Sigmoid colon (tissue), 7 donors: Measurements from ENCODE around the gene PTPRD. TPM values are rescaled to one million over a fixed set of nuclear protein-coding genes. Genes with fewer than 3 reads are reported as not detected.

Source experiments
- DNase-seq: peaks from one replicate; pipeline ENCODE4 v3.0.0-alpha.2; 2019
- H3K27ac ChIP-seq, 4 donors: fragments of 200-600 bp; sonication (generic); one replicate each; pipeline ENCODE4 v1.5.1; 2016 to 2019; ENCODE audit warnings: mild to moderate bottlenecking in 1 of 4
- H3K27me3 ChIP-seq, 3 donors: fragments of 200-600 bp; sonication (generic); one replicate each; pipeline ENCODE4 v1.5.1; 2019; ENCODE audit warnings: mild to moderate bottlenecking in 1 of 3
- H3K36me3 ChIP-seq, 4 donors: fragments of 200-600 bp; sonication (generic); one replicate each; pipeline ENCODE4 v1.5.1; 2016 to 2019
- H3K4me1 ChIP-seq, 4 donors: fragments of 200-600 bp; sonication (generic); one replicate each; pipeline ENCODE4 v1.5.1; 2017 to 2019
- H3K4me3 ChIP-seq, 4 donors: fragments of 200-600 bp; sonication (generic); one replicate each; pipeline ENCODE4 v1.5.1; 2017 to 2019; ENCODE audit warnings: mild to moderate bottlenecking in 2 of 4, moderate library complexity in 1 of 4
- H3K9me3 ChIP-seq, 4 donors: fragments of 200-600 bp in 3 of 4; sonication (generic) in 3 of 4; one replicate each; pipeline versions ENCODE4 v1.5.1 to v1.6.1; 2013 to 2019
- CTCF ChIP-seq, 4 experiments: fragments of 450-650 bp in 3 of 4; fragments of 200-600 bp in 1 of 4; IDR thresholded peaks; one replicate each; pipeline ENCODE4 v1.5.1; 2016 to 2019; ENCODE audit warnings: antibody characterized with exemption in 4 of 4, mild to moderate bottlenecking in 3 of 4, moderate library complexity in 2 of 4
- EP300 ChIP-seq, 4 donors: sonication (generic); formaldehyde crosslinking; IDR thresholded peaks; one replicate each; pipeline ENCODE4 v1.6.1; 2017; ENCODE audit warnings: antibody characterized with exemption in 4 of 4
- POLR2A ChIP-seq, 2 donors: fragments of 450-650 bp; IDR thresholded peaks; one replicate each; pipeline ENCODE4 v1.6.1; 2016; ENCODE audit warnings: antibody characterized with exemption in 2 of 2, mild to moderate bottlenecking in 2 of 2, moderate library complexity in 2 of 2
- POLR2AphosphoS5 ChIP-seq, 4 donors: sonication (generic); formaldehyde crosslinking; IDR thresholded peaks; one replicate each; pipeline ENCODE4 v1.6.1; 2017; ENCODE audit warnings: antibody characterized with exemption in 4 of 4
- WGBS, 2 donors: extraction: QIAGEN DNeasy Blood & Tissue Kit; methylation state at CpG; one replicate each; pipeline ENCODE4 v1.1.7; 2013; 5-methylcytosine and 5-hydroxymethylcytosine counted together
- intact Hi-C: fragments of 100-400 bp; cut with DNase I; formaldehyde crosslinking; loops from one replicate; pipeline ENCODE4 v1.15.1; 2023
- polyA plus RNA-seq, 3 donors: library from polyadenylated mRNA; stranded (reverse); fragments of 200-250 nt; gene quantifications; one replicate each; pipeline ENCODE4 v1.2.3, GENCODE V29; 2013
- total RNA-seq, 4 donors: library from RNA; depleted of rRNA; stranded (reverse); fragments of >200 nt; gene quantifications; one replicate each; pipeline ENCODE4 v1.1.0, GENCODE V29; 2016
- donor health status: healthy with polysubstance abuse.
- donor health status: Bipolar disorder and iron deficiency.
- donor health status: healthy.

Gene PTPRD
- total and polyA plus RNA-seq, 7 donors: 1.2 to 18.3 (median 6.3) TPM

GRCh38 chr9:9231946-9232345 lies 1380.9 kb downstream of the PTPRD start:
- no peaks in the 10 kb centered on the region for H3K9me3 ChIP-seq
- no peaks in the 10 kb centered on the region for H3K4me1 ChIP-seq
- TF ChIP-seq POLR2A (IDR thresholded peaks at IDR 0.05): no peak
- no peak for TF ChIP-seq EP300 (IDR thresholded peaks at IDR 0.05)
- no peak for TF ChIP-seq CTCF (IDR thresholded peaks at IDR 0.05)
- TF ChIP-seq POLR2AphosphoS5 (IDR thresholded peaks at IDR 0.05): no peak
- H3K27me3 ChIP-seq: no peaks in the 10 kb centered on the region
- no peaks in the 10 kb centered on the region for H3K36me3 ChIP-seq
- H3K27ac ChIP-seq: no peak overlapping the region
- no peak for DNase-seq
- intact Hi-C loops: no loop called here
- H3K4me3 ChIP-seq: no peak overlapping the region

GRCh38 chr9:9229269-9229668 lies 1383.5 kb downstream of the PTPRD start:
- 82 to 90% methylated on average over 3 of the region's 3 CpGs for WGBS, 2 donors
- Histone ChIP-seq H3K9me3 (no peaks in the 10 kb centered on the region), H3K36me3 (no peaks in the 10 kb centered on the region), H3K4me3 (no peak overlapping the region), H3K27me3 (no peaks in the 10 kb centered on the region), H3K27ac (no peak overlapping the region), H3K4me1 (no peaks in the 10 kb centered on the region)
- TF ChIP-seq CTCF (IDR thresholded peaks at IDR 0.05): no peak
- no peak for DNase-seq
- intact Hi-C loops: no loop called here

GRCh38 chr9:9223175-9223574 lies 1389.6 kb downstream of the PTPRD start:
- no peaks in the 10 kb centered on the region for H3K9me3 ChIP-seq
- H3K4me3 ChIP-seq: no peak overlapping the region
- TF ChIP-seq POLR2AphosphoS5 (IDR thresholded peaks at IDR 0.05): no peak
- no peak for TF ChIP-seq POLR2A (IDR thresholded peaks at IDR 0.05)
- no peak for TF ChIP-seq CTCF (IDR thresholded peaks at IDR 0.05)
- TF ChIP-seq EP300 (IDR thresholded peaks at IDR 0.05): no peak
- intact Hi-C loops: no loop called here
- no peak overlapping the region for H3K27ac ChIP-seq
- no peaks in the 10 kb centered on the region for H3K4me1 ChIP-seq
- no peaks in the 10 kb centered on the region for H3K36me3 ChIP-seq
- H3K27me3 ChIP-seq: no peaks in the 10 kb centered on the region
- no peak for DNase-seq

- TF ChIP-seq POLR2A (IDR thresholded peaks at IDR 0.05): no peak
- no peak for TF ChIP-seq EP300 (IDR thresholded peaks at IDR 0.05)
- no peak for TF ChIP-seq CTCF (IDR thresholded peaks at IDR 0.05)
- TF ChIP-seq POLR2AphosphoS5 (IDR thresholded peaks at IDR 0.05): no peak
- H3K27me3 ChIP-seq: no peaks in the 10 kb centered on the region
- no peaks in the 10 kb centered on the region for H3K36me3 ChIP-seq
- H3K27ac ChIP-seq: no peak overlapping the region
- WGBS, 2 donors: 90 to 93% methylated on average over 1 of the region's 1 CpG
- no peaks in the 10 kb centered on the region for H3K4me1 ChIP-seq
- H3K9me3 ChIP-seq: no peaks in the 10 kb centered on the region
- no peak overlapping the region for H3K4me3 ChIP-seq
- DNase-seq: no peak
- intact Hi-C loops: no loop called here
Observed at GRCh38 chr9:9222730-9223129, 1390.1 kb downstream of the PTPRD start.

- no peak overlapping the region for H3K27ac ChIP-seq
- no peaks in the 10 kb centered on the region for H3K36me3 ChIP-seq
- no peak overlapping the region for H3K4me3 ChIP-seq
- intact Hi-C loops: no loop called here
- WGBS, 2 donors: 92 to 94% methylated on average over 2 of the region's 2 CpGs
- H3K4me1 ChIP-seq: no peaks in the 10 kb centered on the region
- no peaks in the 10 kb centered on the region for H3K9me3 ChIP-seq
- no peak for TF ChIP-seq EP300 (IDR thresholded peaks at IDR 0.05)
- TF ChIP-seq POLR2A (IDR thresholded peaks at IDR 0.05): no peak
- TF ChIP-seq POLR2AphosphoS5 (IDR thresholded peaks at IDR 0.05): no peak
- TF ChIP-seq CTCF (IDR thresholded peaks at IDR 0.05): no peak
- DNase-seq: no peak
- H3K27me3 ChIP-seq: no peaks in the 10 kb centered on the region
Observed at GRCh38 chr9:9216934-9217333, 1395.9 kb downstream of the PTPRD start.
